Right lobe of liver (tissue), 6 donors: Measurements from ENCODE around the gene DCTN2. TPM values are rescaled to one million over a fixed set of nuclear protein-coding genes. Genes with fewer than 3 reads are reported as not detected.
A peak's percentile ranks its signal among the peaks of the same experiment; 100 is the strongest.

Experiments used
- ATAC-seq, 4 donors: fragments of 200-7000 bp; cut with Tn5 transposase; one replicate each; pipeline ENCODE4 v1.9.1; 2020; ENCODE audit warnings: mild to moderate bottlenecking in 4 of 4, moderate library complexity in 4 of 4
- DNase-seq, 3 donors: peaks; one replicate each; pipeline ENCODE4 v3.0.0-alpha.2; 2020
- H3K27ac ChIP-seq, 3 donors: fragments of 200-600 bp; one replicate each; pipeline ENCODE4 v1.8.0; 2022
- H3K27me3 ChIP-seq, 2 donors: fragments of 200-600 bp; one replicate each; pipeline ENCODE4 v1.8.0; 2022
- H3K36me3 ChIP-seq, 4 donors: fragments of 200-600 bp; sonication (generic) in 1 of 4; one replicate each; pipeline versions ENCODE4 v1.5.1 to v1.8.0; 2017 to 2022; ENCODE audit warnings: control low read depth in 1 of 4
- H3K4me1 ChIP-seq, 4 donors: fragments of 200-600 bp; sonication (generic) in 1 of 4; one replicate each; pipeline versions ENCODE4 v1.5.1 to v1.8.0; 2017 to 2022; ENCODE audit warnings: control low read depth in 1 of 4
- H3K4me3 ChIP-seq, 3 donors: fragments of 200-600 bp; one replicate each; pipeline ENCODE4 v1.8.0; 2022
- H3K9me3 ChIP-seq, 4 donors: fragments of 200-600 bp; sonication (generic) in 1 of 4; one replicate each; pipeline versions ENCODE4 v1.5.1 to v1.8.0; 2017 to 2022; ENCODE audit warnings: control low read depth in 1 of 4
- CTCF ChIP-seq, 4 donors: fragments of 200-600 bp in 3 of 4; fragments of 450-650 bp in 1 of 4; IDR thresholded peaks; one replicate each; pipeline versions ENCODE4 v1.5.1 to v1.8.0; 2016 to 2022; ENCODE audit warnings: antibody characterized with exemption in 4 of 4, mild to moderate bottlenecking in 2 of 4
- POLR2A ChIP-seq: fragments of 450-650 bp; IDR thresholded peaks from one replicate; pipeline ENCODE4 v1.6.1; 2017; ENCODE audit warnings: antibody characterized with exemption, mild to moderate bottlenecking
- WGBS: methylation state at CpG from one replicate; pipeline ENCODE4 v1.1.6; 2018; ENCODE audit warnings: low coverage, low lambda C conversion rate; ENCODE audit not compliant: insufficient coverage; ENCODE audit errors: missing lambda C conversion rate; 5-methylcytosine and 5-hydroxymethylcytosine counted together
- intact Hi-C, 2 donors: fragments of 100-400 bp; cut with DNase I; formaldehyde crosslinking; loops; one replicate each; pipeline versions ENCODE4 v1.11.2 to v1.14.1; 2022
- total RNA-seq, 6 experiments: library from RNA; depleted of rRNA in 2 of 6; stranded (reverse); fragments of >200 nt in 2 of 6; fragmentation: NEBNext Ultra II Directional in 3 of 6; extraction: Animal tissue kit (Norgen Biotek cat#: 25700) in 3 of 6; gene quantifications; one replicate each; pipeline versions ENCODE4 v1.1.0 to v1.2.4, GENCODE V29; 2016 to 2023
- donor health status: DM: no; HTN: yes; CAD: no.
- donor health status: DM: no; HTN: no; CAD: no.
- donor health status: DM: no; HTN: no; CAD: no.
- donor health status: DM: no; HTN: yes; CAD: no.
- donor health status: DM: no; HTN: yes; CAD: no.

DCTN2 gene
- total RNA-seq, 6 experiments from 2014 or later = 28.4 to 80.0 (median 36.0) TPM

GRCh38 chr12:57583008-57583831 lies 36.2 kb upstream of the DCTN2 start:
- H3K27me3 ChIP-seq = no peaks in the 10 kb centered on the region
- H3K27ac ChIP-seq = no peak overlapping the region
- no peak overlapping the region for H3K4me3 ChIP-seq
- DNase-seq = peak in 1 of 3 donors; percentile 63
- peak; percentile 88 to 93 (median 90) for ATAC-seq
- no peaks in the 10 kb centered on the region for H3K36me3 ChIP-seq
- WGBS = 17% methylated on average over 9 of the region's 13 CpGs
- TF ChIP-seq POLR2A (no peak), CTCF (IDR thresholded peaks at IDR 0.05) (peak; percentile 90 to 95 (median 92))
- H3K9me3 ChIP-seq = no peaks in the 10 kb centered on the region
- H3K4me1 ChIP-seq = peaks cover 0 to 13% (median 2%) of the 10 kb centered on the region in 4 donors
- intact Hi-C loops = loop anchor here (5.0 kb wide), 1 partner anchor 39 kb away; no protein-coding TSS in a partner anchor

GRCh38 chr12:57582440-57582839 lies 35.4 kb upstream of the DCTN2 start:
- Histone ChIP-seq H3K36me3 (no peaks in the 10 kb centered on the region), H3K4me3 (no peak overlapping the region), H3K4me1 (peaks cover 0 to 13% (median 2%) of the 10 kb centered on the region in 4 donors), H3K27ac (no peak overlapping the region), H3K27me3 (no peaks in the 10 kb centered on the region), H3K9me3 (no peaks in the 10 kb centered on the region)
- intact Hi-C loops = loop anchor here (5.0 kb wide), 1 partner anchor 40 kb away; no protein-coding TSS in a partner anchor
- WGBS = 86% methylated on average over 1 of the region's 1 CpG
- ATAC-seq (no peak), DNase-seq (no peak)
- TF ChIP-seq POLR2A (no peak), CTCF (IDR thresholded peaks at IDR 0.05) (no peak)

GRCh38 chr12:57581802-57582201 lies 34.8 kb upstream of the DCTN2 start:
- intact Hi-C loops = loop anchor here (5.0 kb wide), 1 partner anchor 40 kb away; no protein-coding TSS in a partner anchor
- H3K4me1 ChIP-seq = peaks cover 0 to 9% (median 0%) of the 10 kb centered on the region in 4 donors
- no peaks in the 10 kb centered on the region for H3K9me3 ChIP-seq
- TF ChIP-seq CTCF (IDR thresholded peaks at IDR 0.05) (no peak), POLR2A (no peak)
- ATAC-seq (no peak), DNase-seq (no peak)
- no peaks in the 10 kb centered on the region for H3K27me3 ChIP-seq
- no peak overlapping the region for H3K27ac ChIP-seq
- no peak overlapping the region for H3K4me3 ChIP-seq
- WGBS = 50% methylated on average over 1 of the region's 1 CpG
- no peaks in the 10 kb centered on the region for H3K36me3 ChIP-seq

- Histone ChIP-seq H3K36me3 (no peaks in the 10 kb centered on the region), H3K27ac (no peak overlapping the region), H3K4me1 (peaks cover 0 to 3% (median 0%) of the 10 kb centered on the region in 4 donors), H3K27me3 (no peaks in the 10 kb centered on the region), H3K4me3 (no peak overlapping the region), H3K9me3 (no peaks in the 10 kb centered on the region)
- WGBS = 93% methylated on average over 2 of the region's 4 CpGs
- intact Hi-C loops = loop anchor here (5.0 kb wide), 1 partner anchor 42 kb away; no protein-coding TSS in a partner anchor
- no peak for ATAC-seq
- DNase-seq = no peak
- TF ChIP-seq POLR2A (no peak), CTCF (IDR thresholded peaks at IDR 0.05) (no peak)
Measured at GRCh38 chr12:57580466-57580795, 33.4 kb upstream of the DCTN2 start.
